CD14-positive monocyte (primary cell): ENCODE measurements around the gene NDST1. TPM values are rescaled to one million over a fixed set of nuclear protein-coding genes. Genes with fewer than 3 reads are reported as not detected.
A peak's percentile ranks its signal among the peaks of the same experiment; 100 is the strongest.

Experiments used
- DNase-seq, 3 donors: peaks; one replicate each; pipeline ENCODE4 v3.0.0-alpha.2; 2011 to 2022
- H2AFZ ChIP-seq: 2 replicates; pipeline ENCODE4 v1.6.0; 2012; ENCODE audit warnings: mild to moderate bottlenecking, low read depth, low read length, inconsistent platforms; ENCODE audit not compliant: insufficient read depth, poor library complexity, severe bottlenecking
- H3K27ac ChIP-seq, 2 donors: 1 replicate in 1 of 2; 2 replicates in 1 of 2; pipeline ENCODE4 v1.5.1; 2012 to 2013; ENCODE audit warnings: low read length in 2 of 2, control low read depth in 1 of 2, inconsistent platforms in 1 of 2, low read depth in 1 of 2, mild to moderate bottlenecking in 1 of 2
- H3K27me3 ChIP-seq, 2 donors: one replicate each; pipeline versions ENCODE4 v1.6.0 to v1.6.1; 2011 to 2013; ENCODE audit warnings: low read length in 2 of 2; ENCODE audit not compliant: control insufficient read depth in 2 of 2, insufficient read depth in 2 of 2
- H3K36me3 ChIP-seq, 2 donors: replicated peaks in 1 of 2; 1 replicate in 1 of 2; 2 replicates in 1 of 2; pipeline versions ENCODE4 v1.5.1 to v1.6.1; 2012 to 2013; ENCODE audit warnings: low read length in 2 of 2, control low read depth in 1 of 2, inconsistent platforms in 1 of 2, mild to moderate bottlenecking in 1 of 2; ENCODE audit not compliant: insufficient read depth in 2 of 2, control insufficient read depth in 1 of 2
- H3K4me1 ChIP-seq, 2 donors: 1 replicate in 1 of 2; 2 replicates in 1 of 2; pipeline versions ENCODE4 v1.5.1 to v1.6.1; 2012 to 2013; ENCODE audit warnings: low read length in 2 of 2, control low read depth in 1 of 2, inconsistent platforms in 1 of 2, mild to moderate bottlenecking in 1 of 2, moderate library complexity in 1 of 2; ENCODE audit not compliant: insufficient read depth in 2 of 2, control insufficient read depth in 1 of 2
- H3K4me2 ChIP-seq: replicated peaks from 2 replicates; pipeline ENCODE3; 2012; ENCODE audit warnings: low read length, moderate library complexity, mild to moderate bottlenecking; ENCODE audit not compliant: poor library complexity, severe bottlenecking; ENCODE audit errors: extremely low read depth
- H3K4me3 ChIP-seq, 3 experiments: fragments of 200-600 bp in 1 of 3; sonication (generic) in 1 of 3; replicated peaks in 1 of 3; 1 replicate in 2 of 3; 2 replicates in 1 of 3; pipeline ENCODE4 v1.5.1; 2011 to 2013; ENCODE audit warnings: low read length in 3 of 3, mild to moderate bottlenecking in 3 of 3, control low read depth in 2 of 3, low read depth in 2 of 3, inconsistent platforms in 1 of 3, moderate library complexity in 1 of 3
- H3K79me2 ChIP-seq: 2 replicates; pipeline ENCODE4 v1.6.0; 2012; ENCODE audit warnings: mild to moderate bottlenecking, control low read depth, inconsistent platforms, low read length, moderate library complexity; ENCODE audit not compliant: insufficient read depth
- H3K9ac ChIP-seq: 2 replicates; pipeline ENCODE4 v1.6.0; 2017; ENCODE audit warnings: low read length, mild to moderate bottlenecking; ENCODE audit not compliant: insufficient read depth, poor library complexity, severe bottlenecking
- H3K9me3 ChIP-seq, 2 donors: replicated peaks in 1 of 2; 1 replicate in 1 of 2; 2 replicates in 1 of 2; pipeline versions ENCODE4 v1.5.1 to v1.6.1; 2012 to 2013; ENCODE audit warnings: low read length in 2 of 2, control low read depth in 1 of 2; ENCODE audit not compliant: control insufficient read depth in 1 of 2, insufficient read depth in 1 of 2
- H4K20me1 ChIP-seq: 2 replicates; pipeline ENCODE4 v1.6.0; 2012; ENCODE audit warnings: mild to moderate bottlenecking, low read length, control low read depth, moderate library complexity; ENCODE audit not compliant: insufficient read depth
- H3K27ac Mint-ChIP-seq, 7 donors: one replicate each; pipeline ENCODE4 v1.8.0; 2020; ENCODE audit warnings: mild to moderate bottlenecking in 7 of 7, mixed read lengths in 7 of 7, moderate library complexity in 6 of 7, inconsistent platforms in 2 of 7
- H3K27me3 Mint-ChIP-seq, 3 donors: one replicate each; pipeline ENCODE4 v1.8.0; 2021 to 2022; ENCODE audit warnings: low read depth in 3 of 3, mild to moderate bottlenecking in 3 of 3, mixed read lengths in 3 of 3, moderate library complexity in 3 of 3, inconsistent platforms in 1 of 3
- H3K36me3 Mint-ChIP-seq, 2 donors: one replicate each; pipeline ENCODE4 v1.8.0; 2020; ENCODE audit warnings: mixed read lengths in 2 of 2, inconsistent platforms in 1 of 2, mild to moderate bottlenecking in 1 of 2
- H3K4me1 Mint-ChIP-seq: one replicate; pipeline ENCODE4 v1.8.0; 2020; ENCODE audit warnings: mild to moderate bottlenecking, mixed read lengths
- H3K4me3 Mint-ChIP-seq, 2 donors: one replicate each; pipeline ENCODE4 v1.8.0; 2020; ENCODE audit warnings: mild to moderate bottlenecking in 2 of 2, mixed read lengths in 2 of 2, moderate library complexity in 1 of 2
- H3K9me3 Mint-ChIP-seq, 7 donors: one replicate each; pipeline ENCODE4 v1.8.0; 2020 to 2022; ENCODE audit warnings: mixed read lengths in 7 of 7, mild to moderate bottlenecking in 6 of 7, moderate library complexity in 6 of 7, inconsistent platforms in 2 of 7
- WGBS: methylation state at CpG from one replicate; pipeline ENCODE4 v1.1.5; 2013; ENCODE audit warnings: missing lambda C conversion rate; ENCODE audit not compliant: insufficient coverage; 5-methylcytosine and 5-hydroxymethylcytosine counted together
- intact Hi-C, 2 donors: fragments of 100-400 bp; cut with micrococcal nuclease; formaldehyde crosslinking; loops; one replicate each; pipeline versions ENCODE4 v1.15.0 to v1.15.1; 2023
- polyA plus RNA-seq, 3 donors: library from polyadenylated mRNA; depleted of rRNA in 1 of 3; unstranded in 2 of 3; stranded (reverse) in 1 of 3; fragments of 300-500 nt in 2 of 3; fragments of >200 nt in 1 of 3; fragmentation: Illumina TruSeq in 2 of 3; gene quantifications; 1 replicate in 2 of 3; 2 replicates in 1 of 3; pipeline ENCODE4 v1.2.3, GENCODE V29; 2012 to 2021
- TF ChIP-seq, protein P1 (sequence below): fragments of 200-600 bp; IDR thresholded peaks from one replicate; pipeline ENCODE4 v1.8.0; 2022; ENCODE audit warnings: antibody characterized with exemption, mild to moderate bottlenecking

NDST1 gene
- polyA plus RNA-seq, 3 donors: 7.0 to 18.9 (median 7.5) TPM

DNA sequence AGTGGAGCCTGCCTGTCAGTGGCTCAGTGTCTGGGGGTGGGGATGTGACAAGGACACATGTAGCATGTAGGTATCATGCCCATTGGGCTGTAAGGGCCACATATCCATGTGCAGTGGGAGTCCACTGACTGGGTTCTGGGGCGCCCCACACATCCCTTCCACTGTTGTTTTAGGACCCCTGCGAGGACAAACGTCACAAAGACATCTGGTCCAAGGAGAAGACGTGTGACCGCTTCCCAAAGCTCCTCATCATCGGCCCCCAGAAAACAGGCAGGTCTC lies 33.4 kb downstream of the NDST1 start:
- peaks cover 88% of the 10 kb centered on the region in 2 donors for H3K36me3 ChIP-seq
- H3K4me1 Mint-ChIP-seq: peaks cover 7% of the 10 kb centered on the region
- H3K4me3 Mint-ChIP-seq: no peak overlapping the region
- no peaks in the 10 kb centered on the region for H3K9me3 Mint-ChIP-seq
- no peak overlapping the region for H3K4me2 ChIP-seq
- intact Hi-C loops: loop anchor here in 1 of 2 donors (5.0 kb wide), 1 partner anchor 84 kb away; no protein-coding TSS in a partner anchor
- H3K27ac ChIP-seq: peak overlapping the region in 1 of 2 donors; percentile 26
- H2AFZ ChIP-seq: no peak overlapping the region
- no peaks in the 10 kb centered on the region for H3K4me1 ChIP-seq
- no peak overlapping the region for H3K4me3 ChIP-seq
- no peak for DNase-seq
- no peaks in the 10 kb centered on the region for H3K79me2 ChIP-seq
- WGBS: 97% methylated on average over 6 of the region's 6 CpGs
- H3K27ac Mint-ChIP-seq: peak overlapping the region in 4 of 7 donors; percentile 7 to 78 (median 52)
- TF ChIP-seq, protein P1, sequence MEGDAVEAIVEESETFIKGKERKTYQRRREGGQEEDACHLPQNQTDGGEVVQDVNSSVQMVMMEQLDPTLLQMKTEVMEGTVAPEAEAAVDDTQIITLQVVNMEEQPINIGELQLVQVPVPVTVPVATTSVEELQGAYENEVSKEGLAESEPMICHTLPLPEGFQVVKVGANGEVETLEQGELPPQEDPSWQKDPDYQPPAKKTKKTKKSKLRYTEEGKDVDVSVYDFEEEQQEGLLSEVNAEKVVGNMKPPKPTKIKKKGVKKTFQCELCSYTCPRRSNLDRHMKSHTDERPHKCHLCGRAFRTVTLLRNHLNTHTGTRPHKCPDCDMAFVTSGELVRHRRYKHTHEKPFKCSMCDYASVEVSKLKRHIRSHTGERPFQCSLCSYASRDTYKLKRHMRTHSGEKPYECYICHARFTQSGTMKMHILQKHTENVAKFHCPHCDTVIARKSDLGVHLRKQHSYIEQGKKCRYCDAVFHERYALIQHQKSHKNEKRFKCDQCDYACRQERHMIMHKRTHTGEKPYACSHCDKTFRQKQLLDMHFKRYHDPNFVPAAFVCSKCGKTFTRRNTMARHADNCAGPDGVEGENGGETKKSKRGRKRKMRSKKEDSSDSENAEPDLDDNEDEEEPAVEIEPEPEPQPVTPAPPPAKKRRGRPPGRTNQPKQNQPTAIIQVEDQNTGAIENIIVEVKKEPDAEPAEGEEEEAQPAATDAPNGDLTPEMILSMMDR: no peak
- peaks cover 77 to 95% of the 10 kb centered on the region in 2 donors for H3K36me3 Mint-ChIP-seq
- no peaks in the 10 kb centered on the region for H3K9me3 ChIP-seq
- no peaks in the 10 kb centered on the region for H3K27me3 ChIP-seq
- peaks cover 0 to 1% (median 0%) of the 10 kb centered on the region in 3 donors for H3K27me3 Mint-ChIP-seq
- no peak overlapping the region for H3K9ac ChIP-seq
- peaks cover 14% of the 10 kb centered on the region for H4K20me1 ChIP-seq

DNA sequence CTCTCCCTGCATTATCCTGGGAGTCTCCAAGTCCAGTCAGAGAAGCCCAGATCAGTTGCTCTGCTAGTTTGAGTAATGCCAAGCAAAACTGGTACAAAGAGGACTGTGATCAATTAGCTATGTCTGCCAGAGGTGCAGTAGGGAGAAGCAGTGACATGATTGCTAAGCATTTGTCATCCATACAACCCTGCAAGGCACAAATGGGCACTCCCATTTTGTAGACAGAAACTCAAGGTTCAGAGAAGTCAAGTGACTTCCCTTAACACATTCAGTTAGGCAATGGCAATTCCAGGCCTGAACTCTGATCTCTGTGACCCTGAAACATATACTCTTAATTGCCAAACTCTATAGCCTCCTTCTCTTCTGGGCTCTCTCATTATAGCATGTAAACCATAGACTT lies 34.0 kb downstream of the NDST1 start:
- TF ChIP-seq, protein P1: no peak
- Mint-ChIP-seq H3K27ac (peak overlapping the region in 3 of 7 donors; percentile 40 to 78 (median 63)), H3K27me3 (peaks cover 0 to 1% (median 0%) of the 10 kb centered on the region in 3 donors), H3K9me3 (no peaks in the 10 kb centered on the region), H3K36me3 (peaks cover 76 to 95% of the 10 kb centered on the region in 2 donors), H3K4me3 (no peak overlapping the region), H3K4me1 (peaks cover 7% of the 10 kb centered on the region)
- H3K9ac ChIP-seq: no peak overlapping the region
- H3K9me3 ChIP-seq: no peaks in the 10 kb centered on the region
- H3K79me2 ChIP-seq: no peaks in the 10 kb centered on the region
- no peaks in the 10 kb centered on the region for H3K4me1 ChIP-seq
- DNase-seq: peak in 1 of 3 donors; percentile 4
- no peak overlapping the region for H3K4me2 ChIP-seq
- H2AFZ ChIP-seq: no peak overlapping the region
- H3K4me3 ChIP-seq: no peak overlapping the region
- peak overlapping the region in 1 of 2 donors; percentile 26 for H3K27ac ChIP-seq
- intact Hi-C loops: loop anchor here in 1 of 2 donors (5.0 kb wide), 1 partner anchor 85 kb away; no protein-coding TSS in a partner anchor
- peaks cover 14% of the 10 kb centered on the region for H4K20me1 ChIP-seq
- H3K27me3 ChIP-seq: no peaks in the 10 kb centered on the region
- peaks cover 88% of the 10 kb centered on the region in 2 donors for H3K36me3 ChIP-seq
